ENCODE data around the gene ANO10.

Gene ANO10

DNA sequence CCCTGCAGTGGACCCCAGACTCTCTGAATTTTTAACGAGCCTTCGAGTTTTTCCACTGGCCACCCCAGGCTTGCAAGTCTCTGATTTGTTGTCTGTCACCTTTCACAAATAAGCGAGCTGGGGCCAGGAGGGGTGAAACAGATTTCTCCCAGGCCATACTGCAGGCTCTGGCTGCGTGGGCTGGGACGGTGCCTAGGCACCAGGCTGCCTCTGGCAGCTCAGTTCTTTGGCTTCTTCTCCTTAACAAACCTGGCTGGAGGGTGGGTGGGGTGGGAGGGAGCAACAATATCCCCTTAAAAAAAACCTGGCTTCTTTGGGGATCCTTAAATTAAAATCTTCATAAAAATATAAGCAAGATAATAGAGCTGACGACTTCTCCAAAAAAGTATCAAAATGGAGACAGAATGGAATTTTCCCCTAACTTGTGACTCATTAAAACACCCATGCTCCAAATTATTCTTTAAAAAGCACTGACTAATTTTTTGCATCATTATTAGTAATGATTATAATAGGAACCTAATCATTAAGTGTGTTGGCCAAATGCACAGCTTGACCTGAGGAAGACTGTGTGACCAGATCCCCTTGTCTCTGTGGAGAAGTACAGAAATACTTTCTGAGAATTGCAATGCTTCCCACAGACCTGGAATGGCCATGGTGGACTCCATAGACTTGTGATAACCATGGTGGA, 251.4 kb downstream of the ANO10 start:
- in situ Hi-C loops (cut with MboI; ENCODE audit: low sequenced_read_pairs, unreplicated experiment): loop anchor here (10.0 kb wide), 1 partner anchor 206 kb away; no protein-coding TSS in a partner anchor
- no peak for DNase-seq (ENCODE audit: low spot score)
- TF ChIP-seq, protein P1, sequence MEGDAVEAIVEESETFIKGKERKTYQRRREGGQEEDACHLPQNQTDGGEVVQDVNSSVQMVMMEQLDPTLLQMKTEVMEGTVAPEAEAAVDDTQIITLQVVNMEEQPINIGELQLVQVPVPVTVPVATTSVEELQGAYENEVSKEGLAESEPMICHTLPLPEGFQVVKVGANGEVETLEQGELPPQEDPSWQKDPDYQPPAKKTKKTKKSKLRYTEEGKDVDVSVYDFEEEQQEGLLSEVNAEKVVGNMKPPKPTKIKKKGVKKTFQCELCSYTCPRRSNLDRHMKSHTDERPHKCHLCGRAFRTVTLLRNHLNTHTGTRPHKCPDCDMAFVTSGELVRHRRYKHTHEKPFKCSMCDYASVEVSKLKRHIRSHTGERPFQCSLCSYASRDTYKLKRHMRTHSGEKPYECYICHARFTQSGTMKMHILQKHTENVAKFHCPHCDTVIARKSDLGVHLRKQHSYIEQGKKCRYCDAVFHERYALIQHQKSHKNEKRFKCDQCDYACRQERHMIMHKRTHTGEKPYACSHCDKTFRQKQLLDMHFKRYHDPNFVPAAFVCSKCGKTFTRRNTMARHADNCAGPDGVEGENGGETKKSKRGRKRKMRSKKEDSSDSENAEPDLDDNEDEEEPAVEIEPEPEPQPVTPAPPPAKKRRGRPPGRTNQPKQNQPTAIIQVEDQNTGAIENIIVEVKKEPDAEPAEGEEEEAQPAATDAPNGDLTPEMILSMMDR (IDR thresholded peaks at IDR 0.05; ENCODE audit: borderline replicate concordance, control extremely low read depth, extremely low read depth, insufficient read depth, missing control alignments): no peak

GRCh38 chr3:43369404-43370292, 252.2 kb downstream of the ANO10 start:
- TF ChIP-seq, protein P1 (IDR thresholded peaks at IDR 0.05; ENCODE audit: borderline replicate concordance, control extremely low read depth, extremely low read depth, insufficient read depth, missing control alignments): no peak
- DNase-seq (ENCODE audit: low spot score): peak; percentile 11
- in situ Hi-C loops (cut with MboI; ENCODE audit: low sequenced_read_pairs, unreplicated experiment): loop anchor here (10.0 kb wide), 1 partner anchor 205 kb away; no protein-coding TSS in a partner anchor

DNA sequence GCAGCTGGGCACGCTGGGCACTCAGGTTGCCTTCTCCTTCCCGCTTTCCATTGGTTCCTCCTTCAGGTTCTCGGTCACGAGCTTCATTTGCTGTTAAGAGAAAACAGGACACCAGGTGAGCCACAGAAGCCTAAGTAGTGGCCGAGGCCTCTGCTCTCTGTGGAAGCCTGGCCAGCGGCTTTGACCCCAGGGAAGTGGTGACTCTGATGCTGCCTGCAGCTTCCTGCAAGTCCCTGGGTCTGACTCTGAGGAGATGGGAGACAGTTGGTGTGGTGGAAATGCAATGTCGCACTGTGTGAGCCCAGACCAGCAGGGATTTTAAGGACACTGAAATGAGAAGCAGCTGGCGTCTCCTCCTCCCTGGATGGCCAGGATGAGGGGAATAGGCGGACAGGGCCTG, 254.9 kb downstream of the ANO10 start:
- TF ChIP-seq, protein P1 (IDR thresholded peaks at IDR 0.05; ENCODE audit: borderline replicate concordance, control extremely low read depth, extremely low read depth, insufficient read depth, missing control alignments): no peak
- in situ Hi-C loops (cut with MboI; ENCODE audit: low sequenced_read_pairs, unreplicated experiment): no loop called here
- DNase-seq (ENCODE audit: low spot score): no peak

GRCh38 chr3:43366481-43366880, 255.3 kb downstream of the ANO10 start:
- no peak for DNase-seq (ENCODE audit: low spot score)
- TF ChIP-seq, protein P1 (IDR thresholded peaks at IDR 0.05; ENCODE audit: borderline replicate concordance, control extremely low read depth, extremely low read depth, insufficient read depth, missing control alignments): no peak
- in situ Hi-C loops (cut with MboI; ENCODE audit: low sequenced_read_pairs, unreplicated experiment): no loop called here

- TF ChIP-seq, protein P1 (IDR thresholded peaks at IDR 0.05; ENCODE audit: borderline replicate concordance, control extremely low read depth, extremely low read depth, insufficient read depth, missing control alignments): no peak
- in situ Hi-C loops (cut with MboI; ENCODE audit: low sequenced_read_pairs, unreplicated experiment): no loop called here
- no peak for DNase-seq (ENCODE audit: low spot score)
Observed at GRCh38 chr3:43365601-43366305, 256.1 kb downstream of the ANO10 start.

GRCh38 chr3:43364926-43365325, 256.9 kb downstream of the ANO10 start:
- DNase-seq (ENCODE audit: low spot score): no peak
- in situ Hi-C loops (cut with MboI; ENCODE audit: low sequenced_read_pairs, unreplicated experiment): no loop called here
- TF ChIP-seq, protein P1 (IDR thresholded peaks at IDR 0.05; ENCODE audit: borderline replicate concordance, control extremely low read depth, extremely low read depth, insufficient read depth, missing control alignments): no peak
